Esophagus squamous epithelium (tissue), 5 donors: ENCODE results near the gene CCR5AS.
"Not testable (repeated sequence)": the region's sequence is repeated elsewhere in the genome, so short reads cannot be mapped to it uniquely, and the experiment has no call there.

Source experiments
- DNase-seq: peaks from one replicate; lab custom pipeline; 2025; lab: John Stamatoyannopoulos, UW
- H3K27ac ChIP-seq, 4 donors: fragments of 200-600 bp; sonication (generic); one replicate each; pipeline ENCODE4 v1.5.1; 2016 to 2019; ENCODE audit warnings: mild to moderate bottlenecking in 1 of 4
- H3K27me3 ChIP-seq, 4 donors: fragments of 200-600 bp; sonication (generic); 1 replicate in 3 of 4; 2 replicates in 1 of 4; pipeline versions ENCODE4 v1.5.1 to v1.6.0; 2017 to 2021; ENCODE audit warnings: antibody characterized with exemption in 1 of 4
- H3K36me3 ChIP-seq, 3 donors: fragments of 200-600 bp; sonication (generic); one replicate each; pipeline ENCODE4 v1.5.1; 2016 to 2019
- H3K4me1 ChIP-seq, 3 donors: fragments of 200-600 bp; sonication (generic); one replicate each; pipeline ENCODE4 v1.5.1; 2017 to 2019
- H3K4me3 ChIP-seq, 4 donors: fragments of 200-600 bp; sonication (generic); 1 replicate in 3 of 4; 2 replicates in 1 of 4; pipeline ENCODE4 v1.5.1; 2016 to 2019; ENCODE audit warnings: mild to moderate bottlenecking in 2 of 4, moderate library complexity in 1 of 4
- H3K9me3 ChIP-seq, 3 donors: fragments of 200-600 bp; sonication (generic); one replicate each; pipeline ENCODE4 v1.5.1; 2016 to 2019
- CTCF ChIP-seq, 6 experiments: fragments of 450-650 bp in 4 of 6; fragments of 200-600 bp in 2 of 6; sonication (generic) in 2 of 6; IDR thresholded peaks; one replicate each; pipeline ENCODE4 v1.5.1; 2016 to 2019; ENCODE audit warnings: antibody characterized with exemption in 6 of 6, mild to moderate bottlenecking in 4 of 6, moderate library complexity in 4 of 6
- POLR2A ChIP-seq, 4 donors: fragments of 450-650 bp; IDR thresholded peaks; one replicate each; pipeline ENCODE4 v1.6.1; 2017; ENCODE audit warnings: antibody characterized with exemption in 4 of 4, mild to moderate bottlenecking in 4 of 4, moderate library complexity in 3 of 4
- WGBS, 2 donors: methylation state at CpG; one replicate each; pipeline ENCODE4 v1.1.5; 2018; 5-methylcytosine and 5-hydroxymethylcytosine counted together
- intact Hi-C: fragments of 100-400 bp; cut with DNase I; formaldehyde crosslinking; loops from one replicate; pipeline ENCODE4 v1.15.0; 2022
- donor health status: DM: yes; HTN: yes; CAD: no.

The CCR5AS gene

GRCh38 chr3:46409739-46410489, 3.0 kb upstream of the CCR5AS start:
- Histone ChIP-seq H3K9me3 (no peaks in the 10 kb centered on the region), H3K4me3 (no peak overlapping the region), H3K27ac (no peak overlapping the region), H3K27me3 (no peaks in the 10 kb centered on the region), H3K36me3 (no peaks in the 10 kb centered on the region), H3K4me1 (peaks cover 0 to 34% (median 3%) of the 10 kb centered on the region in 3 donors)
- intact Hi-C loops, result no loop called here
- no peak for TF ChIP-seq CTCF (IDR thresholded peaks at IDR 0.05)
- TF ChIP-seq POLR2A (IDR thresholded peaks at IDR 0.05), result no peak
- no peak for DNase-seq
- 83 to 92% methylated on average over 6 to 7 of the region's 9 CpGs for WGBS, 2 donors

- peaks cover 0 to 40% (median 3%) of the 10 kb centered on the region in 3 donors for H3K4me1 ChIP-seq
- WGBS, 2 donors, result 88 to 90% methylated on average over 7 of the region's 7 CpGs
These were observed 2.0 kb upstream of the CCR5AS start for GRCh38 chr3:46408853-46409252.

GRCh38 chr3:46407970-46408369, 1.1 kb upstream of the CCR5AS start:
- DNase-seq, result no peak
- intact Hi-C loops, result no loop called here
- TF ChIP-seq CTCF (IDR thresholded peaks at IDR 0.05), result no peak
- TF ChIP-seq POLR2A (IDR thresholded peaks at IDR 0.05), result no peak
- Histone ChIP-seq H3K4me3 (peak overlapping the region in 3 of 4 donors; percentile 28 to 57 (median 32)), H3K36me3 (no peaks in the 10 kb centered on the region), H3K9me3 (no peaks in the 10 kb centered on the region), H3K27ac (peak overlapping the region; percentile 55 to 89 (median 70)), H3K4me1 (peaks cover 0 to 40% (median 3%) of the 10 kb centered on the region in 3 donors), H3K27me3 (peaks cover 0 to 4% (median 0%) of the 10 kb centered on the region in 4 donors)
- WGBS, 2 donors, result 74 to 85% methylated on average over 7 of the region's 7 CpGs

More at GRCh38 chr3:46408853-46409252, 2.0 kb upstream of the CCR5AS start:
- H3K36me3 ChIP-seq, result no peaks in the 10 kb centered on the region
- no peak for TF ChIP-seq POLR2A (IDR thresholded peaks at IDR 0.05)
- DNase-seq, result no peak
- H3K4me3 ChIP-seq, result no peak overlapping the region
- H3K27me3 ChIP-seq, result no peaks in the 10 kb centered on the region
- intact Hi-C loops, result no loop called here
- H3K27ac ChIP-seq, result no peak overlapping the region
- no peaks in the 10 kb centered on the region for H3K9me3 ChIP-seq

GRCh38 chr3:46406443-46406787, 451 bp downstream of the CCR5AS start:
- no peaks in the 10 kb centered on the region for H3K9me3 ChIP-seq
- H3K36me3 ChIP-seq, result no peaks in the 10 kb centered on the region
- no peak overlapping the region for H3K4me3 ChIP-seq
- peaks cover 0 to 4% (median 0%) of the 10 kb centered on the region in 4 donors for H3K27me3 ChIP-seq
- peak overlapping the region; percentile 55 to 89 (median 70) for H3K27ac ChIP-seq
- no peak for DNase-seq
- TF ChIP-seq POLR2A (IDR thresholded peaks at IDR 0.05) (no peak), CTCF (IDR thresholded peaks at IDR 0.05) (no peak)
- peaks cover 0 to 40% (median 3%) of the 10 kb centered on the region in 3 donors for H3K4me1 ChIP-seq
- WGBS, 2 donors, result 61 to 73% methylated on average over 4 of the region's 4 CpGs
- intact Hi-C loops, result no loop called here

GRCh38 chr3:46405301-46406019, 1.4 kb downstream of the CCR5AS start:
- no peaks in the 10 kb centered on the region for H3K36me3 ChIP-seq
- peaks cover 0 to 40% (median 3%) of the 10 kb centered on the region in 3 donors for H3K4me1 ChIP-seq
- intact Hi-C loops, result no loop called here
- TF ChIP-seq CTCF (IDR thresholded peaks at IDR 0.05), result no peak
- no peak for TF ChIP-seq POLR2A (IDR thresholded peaks at IDR 0.05)
- no peaks in the 10 kb centered on the region for H3K9me3 ChIP-seq
- peak overlapping the region; percentile 48 to 89 (median 70) for H3K27ac ChIP-seq
- no peak for DNase-seq
- H3K4me3 ChIP-seq, result peak overlapping the region in 1 of 4 donors; percentile 33
- 38 to 51% methylated on average over 11 of the region's 11 CpGs for WGBS, 2 donors
- H3K27me3 ChIP-seq, result peaks cover 0 to 4% (median 0%) of the 10 kb centered on the region in 4 donors

- peaks cover 0 to 35% (median 3%) of the 10 kb centered on the region in 3 donors for H3K4me1 ChIP-seq
- H3K4me3 ChIP-seq, intact Hi-C loops, H3K27me3 ChIP-seq, H3K9me3 ChIP-seq, H3K27ac ChIP-seq, H3K36me3 ChIP-seq, DNase-seq: not testable (repeated sequence)
- 86 to 89% methylated on average over 4 of the region's 4 CpGs for WGBS, 2 donors
These were observed 4.0 kb downstream of the CCR5AS start for GRCh38 chr3:46402902-46403301.
